Right renal pelvis (tissue), 4 donors: Measurements from ENCODE around the gene STOX1. TPM values are rescaled to one million over a fixed set of nuclear protein-coding genes. Genes with fewer than 3 reads are reported as not detected.

Experiments used
- polyA plus RNA-seq, 4 donors: library from polyadenylated mRNA; unstranded; fragments of 120-200 nt; gene quantifications; one replicate each; pipeline ENCODE4 v1.2.1, GENCODE V29; 2013; ENCODE audit not compliant: insufficient read length in 4 of 4

Gene STOX1
- polyA plus RNA-seq, 4 donors: 9.6 to 14.4 (median 11.5) TPM

Other genes starting within 250 kb of the STOX1 start
- 100 to 1,000 TPM; 135 to 194 (median 170) TPM for gene CCAR1, start 106.3 kb upstream of the STOX1 start, polyA plus RNA-seq
- 10 to 100 TPM; 61.7 to 69.3 (median 66.1) TPM for gene DDX50, start 73.8 kb downstream of the STOX1 start, polyA plus RNA-seq
- gene DDX21, start 128.6 kb downstream of the STOX1 start, polyA plus RNA-seq: 10 to 100 TPM; 54.8 to 60.3 (median 57.5) TPM
- gene KIFBP, start 161.3 kb downstream of the STOX1 start, polyA plus RNA-seq: 10 to 100 TPM; 33.3 to 40.8 (median 36.8) TPM